ENCODE measurements around the gene GET3.

GRCh38 chr19:12720296-12720695 lies 17.0 kb upstream of the GET3 start:
- no peak for TF ChIP-seq CTCF (IDR thresholded peaks at IDR 0.05)
- no peak for TF ChIP-seq POLR2A (IDR thresholded peaks at IDR 0.05)

Measured in thyroid gland (tissue), 4 donors.